Stimulated activated CD8-positive, alpha-beta memory T cell treated with anti-CD3 and anti-CD28 coated beads, Interleukin-15, amount 100 ng/mL, for 48 hours (primary cell): ENCODE data around the gene CDC42.

ENCODE experiments used
- DNase-seq, 2 donors: peaks; one replicate each; pipeline ENCODE4 v3.0.0-alpha.2; 2020; ENCODE audit warnings: low read depth in 2 of 2

CDC42 gene

GRCh38 chr1:22108339-22109105, 56.0 kb downstream of the CDC42 start:
- DNase-seq, result no peak

GRCh38 chr1:22110016-22110415, 57.5 kb downstream of the CDC42 start:
- no peak for DNase-seq

- no peak for DNase-seq
These were observed 58.6 kb downstream of the CDC42 start for GRCh38 chr1:22111115-22111514.

- no peak for DNase-seq
These were observed 59.1 kb downstream of the CDC42 start for GRCh38 chr1:22111620-22112019.

- no peak for DNase-seq
These were observed 60.0 kb downstream of the CDC42 start for GRCh38 chr1:22112554-22112953.

- no peak for DNase-seq
These were observed 61.8 kb downstream of the CDC42 start for GRCh38 chr1:22114083-22115012.

- DNase-seq, result no peak
These were observed 62.8 kb downstream of the CDC42 start for GRCh38 chr1:22115286-22115685.

- DNase-seq, result no peak
These were observed 64.7 kb downstream of the CDC42 start for GRCh38 chr1:22117238-22117637.

- no peak for DNase-seq
These were observed 65.3 kb downstream of the CDC42 start for GRCh38 chr1:22117851-22118250.

- DNase-seq, result no peak
These were observed 65.9 kb downstream of the CDC42 start for GRCh38 chr1:22118291-22118992.

- no peak for DNase-seq
These were observed 67.3 kb downstream of the CDC42 start for GRCh38 chr1:22119626-22120468.

GRCh38 chr1:22120469-22120790, 67.9 kb downstream of the CDC42 start:
- DNase-seq, result no peak

- no peak for DNase-seq
These were observed 69.0 kb downstream of the CDC42 start for GRCh38 chr1:22121421-22121911.

GRCh38 chr1:22122273-22123070, 70.0 kb downstream of the CDC42 start:
- DNase-seq, result no peak

GRCh38 chr1:22123071-22123390, 70.5 kb downstream of the CDC42 start:
- no peak for DNase-seq

GRCh38 chr1:22123901-22124404, 71.4 kb downstream of the CDC42 start:
- no peak for DNase-seq

GRCh38 chr1:22124592-22125229, 72.2 kb downstream of the CDC42 start:
- DNase-seq, result no peak

- no peak for DNase-seq
These were observed 74.0 kb downstream of the CDC42 start for GRCh38 chr1:22126531-22126930.

GRCh38 chr1:22127248-22127647, 74.7 kb downstream of the CDC42 start:
- DNase-seq, result no peak

GRCh38 chr1:22127731-22128130, 75.2 kb downstream of the CDC42 start:
- DNase-seq, result no peak
